ENCODE measurements around the gene SLC17A9. TPM values are rescaled to one million over a fixed set of nuclear protein-coding genes. Genes with fewer than 3 reads are reported as not detected.
A peak's percentile ranks its signal among the peaks of the same experiment; 100 is the strongest.

Gene SLC17A9
- total RNA-seq, 1 experiment from 2014 or later, result 0.22 TPM

DNA sequence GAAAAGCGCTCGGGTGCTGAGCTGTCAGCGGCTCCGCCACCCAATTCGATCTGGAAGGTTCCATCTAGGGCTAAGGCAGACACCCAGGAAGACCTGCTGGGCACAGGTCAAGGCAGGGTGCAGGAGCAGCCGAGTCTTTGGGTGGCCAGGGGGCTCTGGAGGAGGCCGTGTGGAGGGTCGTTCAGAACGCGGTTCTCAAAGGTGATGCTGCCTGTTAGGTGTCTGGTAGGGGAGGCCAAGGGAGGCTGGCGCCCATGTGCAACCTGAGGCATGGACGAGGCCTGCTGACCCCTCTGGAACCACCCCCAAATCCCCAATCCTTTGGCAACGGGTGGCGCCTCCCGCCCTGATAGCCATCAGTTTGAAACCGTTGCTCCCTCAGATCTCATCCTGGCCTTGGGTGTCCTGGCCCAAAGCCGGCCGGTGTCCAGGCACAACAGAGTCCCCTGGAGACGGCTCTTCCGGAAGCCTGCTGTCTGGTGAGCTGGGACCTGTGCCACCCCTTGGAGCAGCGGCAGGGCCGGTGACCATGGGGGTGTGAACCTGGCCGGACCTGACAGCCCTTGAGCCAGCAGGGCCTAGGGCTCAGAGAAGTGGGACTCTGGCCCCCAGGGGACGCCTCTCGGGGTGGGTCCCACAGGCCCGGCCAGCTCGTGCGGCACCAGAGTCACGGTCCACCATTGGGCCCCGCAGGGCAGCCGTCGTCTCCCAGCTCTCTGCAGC is 10.5 kb downstream of the SLC17A9 start:
- Histone ChIP-seq H3K27me3 (ENCODE audit: insufficient read depth, low read depth) (peaks cover 90% of the 10 kb centered on the region), H3K27ac (no peak overlapping the region), H3K79me2 (ENCODE audit: low read depth) (no peaks in the 10 kb centered on the region), H3F3A (ENCODE audit: insufficient read depth, low read depth) (no peaks in the 10 kb centered on the region), H3K4me3 (no peak overlapping the region), H3K9me3 (ENCODE audit: insufficient read depth, low read depth) (no peaks in the 10 kb centered on the region), H3K36me3 (ENCODE audit: low read depth) (no peaks in the 10 kb centered on the region), H3K9me2 (ENCODE audit: insufficient read depth) (no peaks in the 10 kb centered on the region), H3K4me2 (no peak overlapping the region), H3K4me1 (replicated peaks; ENCODE audit: insufficient read depth) (no peaks in the 10 kb centered on the region), H2AFZ (no peak overlapping the region), H4K20me1 (ENCODE audit: insufficient read depth) (peaks cover 16% of the 10 kb centered on the region)
- TF ChIP-seq, protein P1, sequence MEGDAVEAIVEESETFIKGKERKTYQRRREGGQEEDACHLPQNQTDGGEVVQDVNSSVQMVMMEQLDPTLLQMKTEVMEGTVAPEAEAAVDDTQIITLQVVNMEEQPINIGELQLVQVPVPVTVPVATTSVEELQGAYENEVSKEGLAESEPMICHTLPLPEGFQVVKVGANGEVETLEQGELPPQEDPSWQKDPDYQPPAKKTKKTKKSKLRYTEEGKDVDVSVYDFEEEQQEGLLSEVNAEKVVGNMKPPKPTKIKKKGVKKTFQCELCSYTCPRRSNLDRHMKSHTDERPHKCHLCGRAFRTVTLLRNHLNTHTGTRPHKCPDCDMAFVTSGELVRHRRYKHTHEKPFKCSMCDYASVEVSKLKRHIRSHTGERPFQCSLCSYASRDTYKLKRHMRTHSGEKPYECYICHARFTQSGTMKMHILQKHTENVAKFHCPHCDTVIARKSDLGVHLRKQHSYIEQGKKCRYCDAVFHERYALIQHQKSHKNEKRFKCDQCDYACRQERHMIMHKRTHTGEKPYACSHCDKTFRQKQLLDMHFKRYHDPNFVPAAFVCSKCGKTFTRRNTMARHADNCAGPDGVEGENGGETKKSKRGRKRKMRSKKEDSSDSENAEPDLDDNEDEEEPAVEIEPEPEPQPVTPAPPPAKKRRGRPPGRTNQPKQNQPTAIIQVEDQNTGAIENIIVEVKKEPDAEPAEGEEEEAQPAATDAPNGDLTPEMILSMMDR (conservative IDR thresholded peaks at IDR 0.05), result no peak
- no peak for TF ChIP-seq EZH2 (IDR thresholded peaks at IDR 0.05; ENCODE audit: low read depth)
- ChIA-PET POLR2A (ENCODE audit: unreplicated experiment) (no interaction called here), CTCF (no interaction called here)
- intact Hi-C loops (cut with micrococcal nuclease; ENCODE audit: unreplicated experiment), result no loop called here
- no TSS peak for BruUV-seq (replicated peaks)
- DNase-seq, result no peak

DNA sequence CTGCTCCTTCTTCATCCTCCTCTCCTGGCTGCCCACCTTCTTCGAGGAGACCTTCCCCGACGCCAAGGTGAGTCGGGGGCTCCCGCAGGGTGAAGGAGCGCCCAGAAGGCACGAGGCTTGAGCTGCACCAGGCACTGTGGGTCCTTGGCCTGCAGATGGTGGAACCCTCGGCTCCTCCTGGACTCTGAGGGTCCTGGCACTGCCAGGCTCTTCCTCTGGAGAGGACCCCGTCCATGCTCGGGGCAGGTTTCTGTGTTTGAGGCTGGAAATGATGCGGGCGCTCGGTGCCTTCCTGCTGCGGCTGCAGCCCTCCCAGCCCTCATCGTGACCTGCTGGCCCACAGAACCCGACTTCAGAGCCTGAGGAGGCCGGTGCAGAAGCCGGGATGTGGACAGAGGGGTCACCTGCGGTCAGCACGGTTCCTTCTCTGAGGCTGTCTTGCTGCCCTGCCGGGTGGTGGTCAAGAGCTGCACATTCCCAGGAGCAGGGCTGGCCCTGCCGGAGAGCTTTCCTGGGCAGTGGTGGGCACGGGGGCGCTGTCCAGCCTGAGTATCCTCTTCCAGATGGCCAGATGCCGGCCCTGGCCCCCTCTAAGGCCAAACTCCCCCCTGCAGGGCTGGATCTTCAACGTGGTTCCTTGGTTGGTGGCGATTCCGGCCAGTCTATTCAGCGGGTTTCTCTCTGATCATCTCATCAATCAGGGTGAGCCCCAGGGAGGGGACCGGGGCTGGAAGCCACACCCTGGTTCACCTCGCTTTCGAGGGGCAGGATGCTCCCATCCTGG is 11.3 kb downstream of the SLC17A9 start:
- no TSS peak for BruUV-seq (replicated peaks)
- no peaks in the 10 kb centered on the region for H3K9me3 ChIP-seq (ENCODE audit: insufficient read depth, low read depth)
- H3K27me3 ChIP-seq (ENCODE audit: insufficient read depth, low read depth), result peaks cover 95% of the 10 kb centered on the region
- intact Hi-C loops (cut with micrococcal nuclease; ENCODE audit: unreplicated experiment), result no loop called here
- no peaks in the 10 kb centered on the region for H3K4me1 ChIP-seq (replicated peaks; ENCODE audit: insufficient read depth)
- no peaks in the 10 kb centered on the region for H3K36me3 ChIP-seq (ENCODE audit: low read depth)
- no peaks in the 10 kb centered on the region for H3F3A ChIP-seq (ENCODE audit: insufficient read depth, low read depth)
- H3K9me2 ChIP-seq (ENCODE audit: insufficient read depth), result no peaks in the 10 kb centered on the region
- no peak overlapping the region for H3K4me3 ChIP-seq
- no peaks in the 10 kb centered on the region for H3K79me2 ChIP-seq (ENCODE audit: low read depth)
- TF ChIP-seq EZH2 (IDR thresholded peaks at IDR 0.05; ENCODE audit: low read depth), result peak; percentile 47; the same call in 1 of the 2 replicates
- TF ChIP-seq, protein P1 (conservative IDR thresholded peaks at IDR 0.05), result no peak
- ChIA-PET CTCF (no interaction called here), POLR2A (ENCODE audit: unreplicated experiment) (no interaction called here)
- H4K20me1 ChIP-seq (ENCODE audit: insufficient read depth), result peaks cover 12% of the 10 kb centered on the region
- no peak overlapping the region for H2AFZ ChIP-seq
- H3K27ac ChIP-seq, result no peak overlapping the region
- no peak for DNase-seq
- H3K4me2 ChIP-seq, result no peak overlapping the region

DNA sequence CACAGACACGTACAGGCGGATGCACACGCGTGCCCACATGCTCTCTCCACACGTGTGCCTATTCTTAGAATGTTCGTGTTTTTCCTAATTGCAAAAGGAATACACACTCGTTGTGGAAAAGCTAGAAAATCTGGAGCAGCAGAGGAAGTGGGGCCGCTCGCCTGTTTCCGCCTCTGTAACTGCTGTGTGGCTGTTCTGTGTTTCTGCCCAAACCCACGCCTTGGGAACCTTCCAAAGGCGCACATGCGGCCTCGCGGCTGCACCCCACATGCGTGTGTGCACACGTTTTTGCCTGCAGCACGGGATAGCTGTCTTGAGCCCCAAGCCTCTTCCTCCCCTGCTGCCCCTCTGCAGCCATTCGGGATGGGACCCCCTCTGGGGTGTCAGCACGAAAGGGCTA is 12.2 kb downstream of the SLC17A9 start:
- Histone ChIP-seq H3K9me2 (ENCODE audit: insufficient read depth) (no peaks in the 10 kb centered on the region), H3K4me3 (no peak overlapping the region), H3K27ac (no peak overlapping the region), H2AFZ (no peak overlapping the region), H3K36me3 (ENCODE audit: low read depth) (no peaks in the 10 kb centered on the region), H4K20me1 (ENCODE audit: insufficient read depth) (peaks cover 7% of the 10 kb centered on the region), H3K4me2 (no peak overlapping the region), H3F3A (ENCODE audit: insufficient read depth, low read depth) (no peaks in the 10 kb centered on the region), H3K9me3 (ENCODE audit: insufficient read depth, low read depth) (no peaks in the 10 kb centered on the region), H3K79me2 (ENCODE audit: low read depth) (no peaks in the 10 kb centered on the region), H3K27me3 (ENCODE audit: insufficient read depth, low read depth) (peaks cover 95% of the 10 kb centered on the region), H3K4me1 (replicated peaks; ENCODE audit: insufficient read depth) (no peaks in the 10 kb centered on the region)
- ChIA-PET POLR2A (ENCODE audit: unreplicated experiment) (no interaction called here), CTCF (no interaction called here)
- no peak for TF ChIP-seq EZH2 (IDR thresholded peaks at IDR 0.05; ENCODE audit: low read depth)
- TF ChIP-seq, protein P1 (conservative IDR thresholded peaks at IDR 0.05), result no peak
- no peak for DNase-seq
- intact Hi-C loops (cut with micrococcal nuclease; ENCODE audit: unreplicated experiment), result no loop called here
- no TSS peak for BruUV-seq (replicated peaks)

Data from PC-9 (cell line).